Fibroblast of pulmonary artery (primary cell): ENCODE results near the gene HIPK1.

Source experiments
- DNase-seq: peaks from one replicate; pipeline ENCODE4 v3.0.0-alpha.2; 2010; ENCODE audit warnings: low read depth
- H3K4me3 ChIP-seq: replicated peaks from 2 replicates; pipeline ENCODE4 v1.5.1; 2011; ENCODE audit warnings: low read depth, mild to moderate bottlenecking, control low read depth, low read length, moderate library complexity
- TF ChIP-seq, protein P1 (sequence below): IDR thresholded peaks from 2 replicates; pipeline ENCODE4 v1.5.1; 2011; ENCODE audit warnings: mild to moderate bottlenecking, control low read depth, low read length, inconsistent platforms; ENCODE audit errors: missing control alignments

HIPK1 gene

DNA sequence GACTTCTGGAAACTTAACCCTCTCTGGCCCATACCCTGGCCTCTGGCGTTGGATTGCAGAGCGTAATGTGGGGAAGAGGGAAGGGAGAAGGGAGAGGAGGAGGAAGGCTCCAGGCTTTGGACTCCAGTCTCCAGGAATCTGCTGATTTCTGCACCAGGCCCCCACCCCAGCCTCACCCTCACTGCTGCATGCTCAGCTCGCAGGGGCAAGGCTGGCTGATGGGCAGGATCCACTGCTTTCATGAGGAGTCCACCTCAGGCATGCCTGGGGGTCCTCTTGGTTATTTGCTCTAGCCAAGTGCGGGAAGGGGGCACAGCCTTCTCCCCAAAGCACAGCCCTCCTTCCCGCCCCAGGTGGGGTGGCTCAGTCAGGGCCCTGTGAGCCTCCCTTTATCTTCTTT, 53.8 kb downstream of the HIPK1 start:
- TF ChIP-seq, protein P1, sequence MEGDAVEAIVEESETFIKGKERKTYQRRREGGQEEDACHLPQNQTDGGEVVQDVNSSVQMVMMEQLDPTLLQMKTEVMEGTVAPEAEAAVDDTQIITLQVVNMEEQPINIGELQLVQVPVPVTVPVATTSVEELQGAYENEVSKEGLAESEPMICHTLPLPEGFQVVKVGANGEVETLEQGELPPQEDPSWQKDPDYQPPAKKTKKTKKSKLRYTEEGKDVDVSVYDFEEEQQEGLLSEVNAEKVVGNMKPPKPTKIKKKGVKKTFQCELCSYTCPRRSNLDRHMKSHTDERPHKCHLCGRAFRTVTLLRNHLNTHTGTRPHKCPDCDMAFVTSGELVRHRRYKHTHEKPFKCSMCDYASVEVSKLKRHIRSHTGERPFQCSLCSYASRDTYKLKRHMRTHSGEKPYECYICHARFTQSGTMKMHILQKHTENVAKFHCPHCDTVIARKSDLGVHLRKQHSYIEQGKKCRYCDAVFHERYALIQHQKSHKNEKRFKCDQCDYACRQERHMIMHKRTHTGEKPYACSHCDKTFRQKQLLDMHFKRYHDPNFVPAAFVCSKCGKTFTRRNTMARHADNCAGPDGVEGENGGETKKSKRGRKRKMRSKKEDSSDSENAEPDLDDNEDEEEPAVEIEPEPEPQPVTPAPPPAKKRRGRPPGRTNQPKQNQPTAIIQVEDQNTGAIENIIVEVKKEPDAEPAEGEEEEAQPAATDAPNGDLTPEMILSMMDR = no peak
- DNase-seq = no peak
- peak overlapping the region; percentile 44 for H3K4me3 ChIP-seq

GRCh38 chr1:113983391-113983790, 54.3 kb downstream of the HIPK1 start:
- no peak for DNase-seq

DNA sequence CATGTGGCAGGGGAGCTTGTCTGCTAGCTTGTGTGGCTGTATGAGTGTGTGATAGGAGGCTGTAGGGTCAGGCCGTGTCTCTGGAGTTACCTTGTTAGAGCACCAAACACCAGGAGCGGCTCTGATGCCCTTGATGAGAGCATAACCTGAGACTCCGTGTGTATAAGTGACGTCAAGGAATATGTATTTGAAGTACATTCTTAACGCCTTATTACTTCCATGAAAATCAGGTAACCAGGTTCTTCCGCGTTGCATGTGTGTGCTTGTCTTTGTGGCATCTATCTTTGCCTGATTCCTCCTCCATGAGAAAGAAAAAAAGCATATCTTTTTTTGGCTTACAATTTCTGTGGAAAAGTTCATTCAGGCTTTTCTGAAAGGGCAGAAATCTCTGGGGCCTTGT, 54.7 kb downstream of the HIPK1 start:
- H3K4me3 ChIP-seq = no peak overlapping the region
- DNase-seq = no peak
- TF ChIP-seq, protein P1 = no peak

More at GRCh38 chr1:113983391-113983790, 54.3 kb downstream of the HIPK1 start:
- no peak overlapping the region for H3K4me3 ChIP-seq
- TF ChIP-seq, protein P1 = no peak

DNA sequence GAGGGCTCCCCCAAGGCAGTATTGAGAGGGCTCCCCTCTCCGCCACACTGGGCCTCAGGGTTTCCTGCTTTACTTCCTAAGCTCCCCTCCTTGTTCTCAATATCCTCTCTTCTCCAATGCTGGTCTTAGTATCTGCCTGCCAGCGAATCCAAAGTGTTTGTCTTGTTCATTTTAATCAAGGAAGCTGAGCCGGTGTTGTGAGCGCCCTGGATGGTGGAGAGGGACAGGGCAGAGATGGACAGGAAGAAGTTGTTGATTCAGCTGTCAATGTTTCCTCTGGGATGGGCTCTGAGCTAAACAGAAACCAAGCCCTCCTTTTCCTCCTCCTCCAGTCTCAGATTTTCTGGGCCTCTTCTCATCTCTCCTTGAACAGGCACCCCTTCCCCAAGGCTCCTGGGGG, 55.6 kb downstream of the HIPK1 start:
- DNase-seq = no peak
- no peak overlapping the region for H3K4me3 ChIP-seq
- TF ChIP-seq, protein P1 = no peak

DNA sequence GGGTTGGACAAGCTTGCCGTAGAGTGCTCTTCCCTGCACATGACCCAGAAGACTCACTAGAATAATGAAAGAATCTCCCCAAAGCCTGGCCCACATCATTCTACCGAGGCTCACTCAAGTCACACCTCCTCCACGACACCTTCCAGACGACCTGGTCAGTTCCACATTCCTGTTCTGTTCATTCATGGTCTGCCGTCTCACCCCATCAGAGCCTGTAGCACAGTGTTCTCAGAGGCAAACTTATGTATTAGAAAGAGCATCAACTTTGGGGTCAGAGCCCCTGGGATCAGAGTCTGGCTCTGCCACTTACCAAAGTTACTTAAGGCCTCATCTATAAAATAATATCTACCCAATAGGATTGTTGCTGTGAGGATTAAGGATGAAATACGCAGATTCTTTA, 57.7 kb downstream of the HIPK1 start:
- TF ChIP-seq, protein P1 = no peak
- DNase-seq = no peak
- no peak overlapping the region for H3K4me3 ChIP-seq

DNA sequence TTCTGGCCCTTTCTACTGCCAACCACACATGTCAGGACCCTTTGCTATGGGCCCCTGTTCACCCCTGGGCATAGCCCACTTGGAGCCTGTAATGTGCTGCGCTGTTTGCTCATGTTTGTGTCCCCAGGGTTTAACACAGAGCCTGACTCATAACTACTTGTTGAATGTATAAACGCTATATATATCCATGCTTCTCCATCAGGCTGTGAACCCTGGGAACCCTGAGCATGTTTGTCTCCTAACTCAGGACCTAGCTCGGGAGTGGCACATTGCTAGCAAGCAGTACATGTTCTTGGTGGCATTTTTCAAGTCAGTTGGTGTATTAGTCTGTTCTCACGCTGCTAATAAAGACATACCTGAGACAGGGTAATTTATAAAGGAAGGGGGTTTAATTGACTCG, 58.1 kb downstream of the HIPK1 start:
- TF ChIP-seq, protein P1 = no peak

GRCh38 chr1:113990530-113990929, 61.4 kb downstream of the HIPK1 start:
- DNase-seq = no peak
- no peak overlapping the region for H3K4me3 ChIP-seq
- TF ChIP-seq, protein P1 = no peak

More for the DNA sequence above, 58.1 kb downstream of the HIPK1 start:
- DNase-seq = no peak
- no peak overlapping the region for H3K4me3 ChIP-seq
